ENCODE data around the gene ADAM12.

The ADAM12 gene

DNA sequence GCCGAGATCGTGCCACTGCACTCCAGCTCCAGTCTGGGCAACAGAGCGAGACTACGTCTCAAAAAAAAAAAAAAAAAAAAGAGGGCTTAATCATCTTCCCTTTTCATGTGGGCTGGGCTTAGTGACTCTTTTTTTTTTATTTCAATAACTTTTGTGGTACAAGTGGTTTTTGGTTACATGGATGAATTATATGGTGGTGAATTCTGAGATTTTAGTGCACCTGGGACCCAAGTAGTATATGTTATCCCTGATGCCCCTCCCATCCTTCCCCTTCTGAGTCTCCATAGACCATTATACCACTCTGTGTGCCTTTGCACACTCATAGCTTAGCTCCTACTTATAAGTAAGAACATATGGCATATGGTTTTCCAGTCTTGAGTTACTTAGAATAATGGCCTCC is 4.8 kb upstream of the ADAM12 start:
- TF ChIP-seq, protein P1, sequence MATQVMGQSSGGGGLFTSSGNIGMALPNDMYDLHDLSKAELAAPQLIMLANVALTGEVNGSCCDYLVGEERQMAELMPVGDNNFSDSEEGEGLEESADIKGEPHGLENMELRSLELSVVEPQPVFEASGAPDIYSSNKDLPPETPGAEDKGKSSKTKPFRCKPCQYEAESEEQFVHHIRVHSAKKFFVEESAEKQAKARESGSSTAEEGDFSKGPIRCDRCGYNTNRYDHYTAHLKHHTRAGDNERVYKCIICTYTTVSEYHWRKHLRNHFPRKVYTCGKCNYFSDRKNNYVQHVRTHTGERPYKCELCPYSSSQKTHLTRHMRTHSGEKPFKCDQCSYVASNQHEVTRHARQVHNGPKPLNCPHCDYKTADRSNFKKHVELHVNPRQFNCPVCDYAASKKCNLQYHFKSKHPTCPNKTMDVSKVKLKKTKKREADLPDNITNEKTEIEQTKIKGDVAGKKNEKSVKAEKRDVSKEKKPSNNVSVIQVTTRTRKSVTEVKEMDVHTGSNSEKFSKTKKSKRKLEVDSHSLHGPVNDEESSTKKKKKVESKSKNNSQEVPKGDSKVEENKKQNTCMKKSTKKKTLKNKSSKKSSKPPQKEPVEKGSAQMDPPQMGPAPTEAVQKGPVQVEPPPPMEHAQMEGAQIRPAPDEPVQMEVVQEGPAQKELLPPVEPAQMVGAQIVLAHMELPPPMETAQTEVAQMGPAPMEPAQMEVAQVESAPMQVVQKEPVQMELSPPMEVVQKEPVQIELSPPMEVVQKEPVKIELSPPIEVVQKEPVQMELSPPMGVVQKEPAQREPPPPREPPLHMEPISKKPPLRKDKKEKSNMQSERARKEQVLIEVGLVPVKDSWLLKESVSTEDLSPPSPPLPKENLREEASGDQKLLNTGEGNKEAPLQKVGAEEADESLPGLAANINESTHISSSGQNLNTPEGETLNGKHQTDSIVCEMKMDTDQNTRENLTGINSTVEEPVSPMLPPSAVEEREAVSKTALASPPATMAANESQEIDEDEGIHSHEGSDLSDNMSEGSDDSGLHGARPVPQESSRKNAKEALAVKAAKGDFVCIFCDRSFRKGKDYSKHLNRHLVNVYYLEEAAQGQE (IDR thresholded peaks at IDR 0.05; ENCODE audit: low read depth) = no peak
- no peak for TF ChIP-seq CEBPB (IDR thresholded peaks at IDR 0.05)
- TF ChIP-seq ZBTB7A (IDR thresholded peaks at IDR 0.05; ENCODE audit: low read depth) = no peak
- TF ChIP-seq RAD21 (IDR thresholded peaks at IDR 0.05; ENCODE audit: low read depth) = no peak
- TF ChIP-seq TEAD4 (IDR thresholded peaks at IDR 0.05) = no peak
- TF ChIP-seq CREB1 (IDR thresholded peaks at IDR 0.05; ENCODE audit: low read depth) = no peak
- TF ChIP-seq, protein P2, sequence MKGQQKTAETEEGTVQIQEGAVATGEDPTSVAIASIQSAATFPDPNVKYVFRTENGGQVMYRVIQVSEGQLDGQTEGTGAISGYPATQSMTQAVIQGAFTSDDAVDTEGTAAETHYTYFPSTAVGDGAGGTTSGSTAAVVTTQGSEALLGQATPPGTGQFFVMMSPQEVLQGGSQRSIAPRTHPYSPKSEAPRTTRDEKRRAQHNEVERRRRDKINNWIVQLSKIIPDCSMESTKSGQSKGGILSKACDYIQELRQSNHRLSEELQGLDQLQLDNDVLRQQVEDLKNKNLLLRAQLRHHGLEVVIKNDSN (IDR thresholded peaks at IDR 0.05) = no peak
- TF ChIP-seq EP300 (IDR thresholded peaks at IDR 0.05; ENCODE audit: borderline replicate concordance) = no peak
- no peak for TF ChIP-seq TAF1 (IDR thresholded peaks at IDR 0.05; ENCODE audit: low read depth)
- TF ChIP-seq TCF12 (IDR thresholded peaks at IDR 0.05; ENCODE audit: low read depth) = no peak
- TF ChIP-seq YY1 (IDR thresholded peaks at IDR 0.05; ENCODE audit: low read depth) = no peak

DNA sequence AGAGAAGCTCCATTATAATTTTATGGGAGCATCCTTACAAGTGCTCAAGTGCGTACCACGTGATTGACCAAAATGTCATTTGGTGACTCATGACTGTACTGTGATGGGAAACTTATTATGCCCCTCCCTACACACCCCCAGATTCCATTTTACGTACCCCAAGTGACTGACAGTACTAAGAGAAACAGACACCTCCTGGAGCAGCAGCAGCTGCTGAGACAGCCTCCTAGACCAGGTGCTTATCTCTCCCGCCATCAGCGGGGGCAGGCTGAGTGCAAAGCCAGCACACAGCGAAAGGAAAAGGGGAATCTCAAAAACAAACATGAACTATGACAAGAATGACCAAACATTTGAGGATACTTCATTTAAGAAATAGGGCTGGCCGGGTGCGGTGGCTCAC is 4.2 kb upstream of the ADAM12 start:
- TF ChIP-seq CREB1 (IDR thresholded peaks at IDR 0.05; ENCODE audit: low read depth) (no peak), TCF12 (IDR thresholded peaks at IDR 0.05; ENCODE audit: low read depth) (no peak), TAF1 (IDR thresholded peaks at IDR 0.05; ENCODE audit: low read depth) (no peak)

DNA sequence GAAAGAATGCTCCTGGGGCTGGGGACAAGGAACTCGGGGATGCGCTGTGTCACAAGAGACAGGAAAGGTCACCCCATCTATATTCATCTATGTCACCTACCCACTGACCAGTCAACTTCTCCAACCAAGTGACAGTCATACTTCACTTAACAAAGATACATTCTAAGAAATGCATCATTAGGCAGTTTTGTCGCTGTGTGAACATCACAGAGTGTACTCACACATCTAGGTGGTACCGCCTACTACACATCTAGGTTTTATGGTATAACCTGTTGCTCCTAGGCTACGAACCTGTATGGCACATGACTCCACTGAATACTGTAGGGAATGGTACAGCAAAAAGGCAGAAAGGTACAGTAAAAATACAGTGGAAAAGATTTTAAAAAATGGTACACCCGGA is 3.8 kb upstream of the ADAM12 start:
- TF ChIP-seq ZBTB7A (IDR thresholded peaks at IDR 0.05; ENCODE audit: low read depth) (no peak), EP300 (IDR thresholded peaks at IDR 0.05; ENCODE audit: borderline replicate concordance) (no peak), CEBPB (IDR thresholded peaks at IDR 0.05) (no peak), YY1 (IDR thresholded peaks at IDR 0.05; ENCODE audit: low read depth) (no peak), RAD21 (IDR thresholded peaks at IDR 0.05; ENCODE audit: low read depth) (no peak), CREB1 (IDR thresholded peaks at IDR 0.05; ENCODE audit: low read depth) (no peak), TAF1 (IDR thresholded peaks at IDR 0.05; ENCODE audit: low read depth) (no peak)
- TF ChIP-seq, protein P2 (IDR thresholded peaks at IDR 0.05) = no peak

DNA sequence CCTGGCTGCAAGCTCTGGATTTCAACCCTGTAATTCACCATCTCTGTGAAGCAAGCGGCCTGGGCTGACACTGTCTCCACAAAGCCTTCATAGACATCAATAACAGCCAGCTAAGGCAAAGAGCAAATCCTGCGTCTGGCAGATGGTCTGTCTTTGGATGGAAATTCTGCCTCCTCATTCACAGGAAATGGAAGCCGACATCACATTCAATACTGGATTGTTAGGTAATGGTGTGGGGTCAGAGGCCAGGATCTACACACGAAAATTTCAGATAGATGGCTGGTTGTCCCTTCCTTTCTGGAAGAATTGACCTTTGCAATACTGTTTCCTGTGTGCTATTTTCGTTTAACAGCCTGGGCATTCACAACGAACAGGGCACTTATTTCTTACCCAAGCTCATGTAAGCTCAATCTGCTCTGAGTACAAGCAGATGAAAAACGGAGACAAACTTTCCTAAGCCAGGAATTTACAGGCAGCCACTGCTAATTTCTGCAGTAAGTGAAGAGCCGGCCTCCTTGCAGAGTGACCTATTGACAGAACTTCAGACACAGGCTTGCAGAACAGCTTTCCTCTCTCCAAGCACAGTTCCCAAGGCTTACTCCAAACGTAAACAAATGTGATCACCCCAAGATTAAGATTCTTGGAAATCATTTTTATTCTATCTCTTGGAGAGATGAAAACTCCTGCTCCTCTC is 3.1 kb upstream of the ADAM12 start:
- TF ChIP-seq RAD21 (IDR thresholded peaks at IDR 0.05; ENCODE audit: low read depth) (no peak), TEAD4 (IDR thresholded peaks at IDR 0.05) (no peak), CEBPB (IDR thresholded peaks at IDR 0.05) (no peak), EGR1 (IDR thresholded peaks at IDR 0.05) (no peak), NFIC (IDR thresholded peaks at IDR 0.05) (no peak), TAF1 (IDR thresholded peaks at IDR 0.05; ENCODE audit: low read depth) (no peak), EP300 (IDR thresholded peaks at IDR 0.05; ENCODE audit: borderline replicate concordance) (no peak), YY1 (IDR thresholded peaks at IDR 0.05; ENCODE audit: low read depth) (no peak), ZBTB7A (IDR thresholded peaks at IDR 0.05; ENCODE audit: low read depth) (no peak), TCF12 (IDR thresholded peaks at IDR 0.05; ENCODE audit: low read depth) (no peak), FOXM1 (IDR thresholded peaks at IDR 0.05; ENCODE audit: borderline replicate concordance, low read depth) (no peak), CREB1 (IDR thresholded peaks at IDR 0.05; ENCODE audit: low read depth) (no peak)
- TF ChIP-seq, protein P2 (IDR thresholded peaks at IDR 0.05) = no peak
- TF ChIP-seq, protein P3, sequence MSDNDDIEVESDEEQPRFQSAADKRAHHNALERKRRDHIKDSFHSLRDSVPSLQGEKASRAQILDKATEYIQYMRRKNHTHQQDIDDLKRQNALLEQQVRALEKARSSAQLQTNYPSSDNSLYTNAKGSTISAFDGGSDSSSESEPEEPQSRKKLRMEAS (IDR thresholded peaks at IDR 0.05) = no peak
- TF ChIP-seq, protein P1 (IDR thresholded peaks at IDR 0.05; ENCODE audit: low read depth) = no peak

DNA sequence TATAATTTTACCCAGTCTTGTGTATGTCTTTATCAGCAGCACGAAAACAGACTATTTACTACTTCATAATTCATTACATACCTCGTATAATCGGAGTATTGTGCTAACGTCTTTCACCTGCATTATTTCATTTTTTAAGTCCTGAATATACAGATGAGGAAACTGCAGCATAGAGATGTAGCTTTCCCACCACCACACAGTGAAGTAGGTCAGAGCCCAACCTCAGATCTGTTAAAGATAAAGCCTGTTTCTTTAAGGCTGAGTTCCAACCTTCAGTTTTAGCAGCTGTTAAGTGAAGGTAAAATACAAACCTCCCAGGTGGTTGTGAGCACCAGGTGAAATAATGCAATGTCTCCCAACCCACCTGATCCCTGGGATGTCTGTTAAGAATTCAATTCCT is 2.0 kb upstream of the ADAM12 start:
- TF ChIP-seq TAF1 (IDR thresholded peaks at IDR 0.05; ENCODE audit: low read depth) (no peak), CEBPB (IDR thresholded peaks at IDR 0.05) (no peak), TCF12 (IDR thresholded peaks at IDR 0.05; ENCODE audit: low read depth) (no peak)
